ENCODE results near the gene LAIR1. TPM values are rescaled to one million over a fixed set of nuclear protein-coding genes. Genes with fewer than 3 reads are reported as not detected.

Gene LAIR1
- polyA plus RNA-seq, 1 donor (not counting 4 experiments of a cell fraction or from before 2014, with no cell fraction given): not detected

DNA sequence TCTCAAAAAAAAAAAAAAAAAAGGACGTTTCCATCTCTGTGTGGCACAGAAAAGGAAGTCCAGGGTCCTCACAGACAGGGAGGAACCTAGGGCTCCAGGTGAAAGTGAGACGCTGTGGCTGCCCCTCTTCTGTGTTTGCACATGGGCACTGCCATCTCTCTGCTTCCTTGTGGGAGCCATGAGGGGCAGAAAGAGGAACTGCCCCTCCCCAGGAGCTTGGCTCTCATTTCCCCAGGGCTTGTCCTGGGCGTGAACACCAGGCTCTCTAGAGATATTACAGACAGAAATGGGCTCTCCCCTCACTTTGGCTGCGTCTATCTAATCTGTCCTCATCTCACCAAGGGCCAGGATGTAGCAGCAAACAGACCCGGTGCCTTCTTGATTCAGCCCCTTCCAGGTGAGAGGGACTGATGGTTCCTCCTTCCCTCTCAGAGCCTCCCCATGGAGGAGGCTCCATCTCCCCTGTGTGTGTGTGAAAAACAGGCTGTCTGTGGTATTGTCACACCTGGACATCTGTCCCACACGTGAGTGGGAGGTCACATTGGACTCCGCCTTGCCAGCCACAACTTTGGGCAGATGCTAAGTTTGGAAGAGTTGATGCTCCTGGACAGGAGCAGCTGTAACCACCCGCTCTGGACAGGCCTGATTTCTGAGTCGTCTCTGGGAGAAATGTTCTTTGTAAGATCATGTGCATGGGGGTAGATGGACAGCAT is 24.9 kb downstream of the LAIR1 start:
- Histone ChIP-seq H4K20me1 (ENCODE audit: control insufficient read depth, extremely low read depth, insufficient read depth, low read length) (no peaks in the 10 kb centered on the region), H3K27me3 (ENCODE audit: control insufficient read depth, extremely low read depth, insufficient read depth, low read length) (no peaks in the 10 kb centered on the region), H3K9ac (ENCODE audit: control insufficient read depth, extremely low read depth, insufficient read depth, low read length) (no peak overlapping the region), H2AFZ (ENCODE audit: control insufficient read depth, low read length) (no peak overlapping the region), H3K9me1 (ENCODE audit: control insufficient read depth, extremely low read depth, insufficient read depth, low read length) (no peaks in the 10 kb centered on the region), H3K4me2 (ENCODE audit: control insufficient read depth, extremely low read depth, insufficient read depth, low read depth, low read length) (no peak overlapping the region), H3K4me3 (ENCODE audit: control insufficient read depth in 2 of 3, extremely low read depth in 1 of 3, insufficient read depth in 2 of 3, low read depth in 1 of 3, low read length in 3 of 3) (no peak overlapping the region), H3K79me2 (ENCODE audit: control insufficient read depth, insufficient read depth, low read length) (no peaks in the 10 kb centered on the region), H3K27ac (ENCODE audit: control insufficient read depth, insufficient read depth, low read length) (no peak overlapping the region), H3K9me3 (ENCODE audit: control insufficient read depth, low read depth, low read length) (no peaks in the 10 kb centered on the region), H3K4me1 (ENCODE audit: control insufficient read depth, extremely low read depth, insufficient read depth, low read length) (no peaks in the 10 kb centered on the region), H3K36me3 (ENCODE audit: control insufficient read depth in 2 of 2, extremely low read depth in 1 of 2, insufficient read depth in 2 of 2, low read length in 2 of 2) (no peaks in the 10 kb centered on the region)
- FAIRE-seq (no peak), DNase-seq (ENCODE audit: low read depth, low spot score) (no peak)
- TF ChIP-seq CTCF (optimal IDR thresholded peaks at IDR 0.05 in 1 of 3, IDR thresholded peaks at IDR 0.05 in 1 of 3, conservative IDR thresholded peaks at IDR 0.05 in 1 of 3; ENCODE audit: extremely low read depth in 1 of 3, insufficient read depth in 2 of 3, low read length in 3 of 3) (no peak), EZH2 (IDR thresholded peaks at IDR 0.05; ENCODE audit: low read length) (no peak)
- dilution Hi-C loops (cut with MboI; ENCODE audit: extremely low pct_ligation_motif_present, low sequenced_read_pairs): no loop called here

- no peak overlapping the region for H3K27ac ChIP-seq (ENCODE audit: control insufficient read depth, insufficient read depth, low read length)
- H3K9ac ChIP-seq (ENCODE audit: control insufficient read depth, extremely low read depth, insufficient read depth, low read length): no peak overlapping the region
- H3K79me2 ChIP-seq (ENCODE audit: control insufficient read depth, insufficient read depth, low read length): no peaks in the 10 kb centered on the region
- H3K4me3 ChIP-seq (ENCODE audit: control insufficient read depth in 2 of 3, extremely low read depth in 1 of 3, insufficient read depth in 2 of 3, low read depth in 1 of 3, low read length in 3 of 3): no peak overlapping the region
- no peaks in the 10 kb centered on the region for H3K36me3 ChIP-seq (ENCODE audit: control insufficient read depth in 2 of 2, extremely low read depth in 1 of 2, insufficient read depth in 2 of 2, low read length in 2 of 2)
- no peak for TF ChIP-seq CTCF (optimal IDR thresholded peaks at IDR 0.05 in 1 of 3, IDR thresholded peaks at IDR 0.05 in 1 of 3, conservative IDR thresholded peaks at IDR 0.05 in 1 of 3; ENCODE audit: extremely low read depth in 1 of 3, insufficient read depth in 2 of 3, low read length in 3 of 3)
- no peak for TF ChIP-seq EZH2 (IDR thresholded peaks at IDR 0.05; ENCODE audit: low read length)
- H3K4me1 ChIP-seq (ENCODE audit: control insufficient read depth, extremely low read depth, insufficient read depth, low read length): no peaks in the 10 kb centered on the region
- H3K4me2 ChIP-seq (ENCODE audit: control insufficient read depth, extremely low read depth, insufficient read depth, low read depth, low read length): no peak overlapping the region
- no peaks in the 10 kb centered on the region for H3K27me3 ChIP-seq (ENCODE audit: control insufficient read depth, extremely low read depth, insufficient read depth, low read length)
- H3K9me1 ChIP-seq (ENCODE audit: control insufficient read depth, extremely low read depth, insufficient read depth, low read length): no peaks in the 10 kb centered on the region
- dilution Hi-C loops (cut with MboI; ENCODE audit: extremely low pct_ligation_motif_present, low sequenced_read_pairs): no loop called here
- FAIRE-seq (no peak), DNase-seq (ENCODE audit: low read depth, low spot score) (no peak)
- no peak overlapping the region for H2AFZ ChIP-seq (ENCODE audit: control insufficient read depth, low read length)
- no peaks in the 10 kb centered on the region for H4K20me1 ChIP-seq (ENCODE audit: control insufficient read depth, extremely low read depth, insufficient read depth, low read length)
- no peaks in the 10 kb centered on the region for H3K9me3 ChIP-seq (ENCODE audit: control insufficient read depth, low read depth, low read length)
Measured at GRCh38 chr19:54338521-54338920, 26.2 kb downstream of the LAIR1 start.
